Peyer's patch (tissue), 4 donors: Measurements from ENCODE around the gene RCBTB2.

ENCODE experiments used
- CTCF ChIP-seq, 6 experiments: fragments of 450-650 bp in 4 of 6; fragments of 200-600 bp in 2 of 6; sonication (generic) in 1 of 6; IDR thresholded peaks; one replicate each; pipeline ENCODE4 v1.5.1; 2017 to 2019; ENCODE audit warnings: antibody characterized with exemption in 6 of 6, mild to moderate bottlenecking in 3 of 6, moderate library complexity in 1 of 6
- POLR2A ChIP-seq, 2 donors: fragments of 450-650 bp; IDR thresholded peaks; one replicate each; pipeline ENCODE4 v1.5.1; 2017; ENCODE audit warnings: antibody characterized with exemption in 2 of 2, mild to moderate bottlenecking in 2 of 2, moderate library complexity in 2 of 2

GRCh38 chr13:48559638-48560320 lies 26.9 kb upstream of the RCBTB2 start:
- TF ChIP-seq CTCF (IDR thresholded peaks at IDR 0.05) (no peak), POLR2A (IDR thresholded peaks at IDR 0.05) (no peak)
